Urinary bladder (tissue), 4 donors: ENCODE measurements around the gene DUS3L. TPM values are rescaled to one million over a fixed set of nuclear protein-coding genes. Genes with fewer than 3 reads are reported as not detected.
A peak's percentile ranks its signal among the peaks of the same experiment; 100 is the strongest.

ENCODE experiments used
- DNase-seq: peaks from one replicate; pipeline ENCODE4 v3.0.0-alpha.2; 2015; ENCODE audit errors: extremely low spot score
- H3K27ac ChIP-seq: one replicate; pipeline ENCODE4 v1.5.1; 2013; ENCODE audit warnings: low read depth, mild to moderate bottlenecking, moderate library complexity
- H3K36me3 ChIP-seq: one replicate; pipeline ENCODE4 v1.6.1; 2013; ENCODE audit warnings: mild to moderate bottlenecking, moderate library complexity; ENCODE audit not compliant: insufficient read depth
- H3K4me1 ChIP-seq: one replicate; pipeline ENCODE4 v1.6.1; 2013; ENCODE audit warnings: mild to moderate bottlenecking, moderate library complexity; ENCODE audit not compliant: insufficient read depth
- H3K4me3 ChIP-seq: one replicate; pipeline ENCODE4 v1.5.1; 2013; ENCODE audit warnings: low read depth, low read length
- WGBS: extraction: QIAGEN DNeasy Blood & Tissue Kit; methylation state at CpG from one replicate; pipeline ENCODE4 v1.1.7; 2013; 5-methylcytosine and 5-hydroxymethylcytosine counted together
- polyA plus RNA-seq: library from polyadenylated mRNA; stranded (reverse); fragments of 200-250 nt; gene quantifications from one replicate; pipeline ENCODE4 v1.2.3, GENCODE V29; 2013
- total RNA-seq: library from RNA; depleted of rRNA; stranded (reverse); fragments of >200 nt; gene quantifications from one replicate; pipeline ENCODE4 v1.2.3, GENCODE V29; 2014
- donor health status: healthy with polysubstance abuse.
- donor health status: healthy.

DUS3L gene
- total and polyA plus RNA-seq, 2 donors: 9.6 to 32.8 TPM

DNA sequence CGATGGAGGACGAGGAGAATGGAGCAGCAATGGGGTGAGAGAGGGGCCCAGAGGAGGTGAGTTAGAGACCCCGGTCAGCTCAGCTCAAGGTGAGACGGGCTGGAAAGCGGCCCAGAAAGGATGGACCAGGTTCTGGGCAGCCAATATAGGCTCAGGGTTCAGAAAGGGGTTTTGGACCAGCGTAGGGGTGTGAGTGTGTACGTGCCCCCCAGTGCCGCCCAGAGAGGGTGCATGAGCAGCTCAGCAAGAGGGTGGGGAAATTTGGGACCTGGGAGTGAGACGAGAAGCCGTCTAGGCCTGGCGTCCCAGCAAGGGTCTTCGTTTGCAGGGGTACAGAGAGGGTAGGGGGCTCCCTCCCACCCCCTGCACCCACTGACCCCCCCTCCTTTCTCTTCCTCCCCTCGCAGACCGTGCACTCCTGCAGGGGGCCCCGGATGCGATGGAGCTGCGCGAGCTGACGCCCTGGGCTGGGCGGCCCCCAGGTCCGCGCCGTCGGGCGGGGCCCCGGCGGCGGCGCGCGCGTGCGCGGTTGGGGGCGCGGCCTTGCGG, 36.5 kb upstream of the DUS3L start:
- no peak overlapping the region for H3K27ac ChIP-seq
- WGBS: 14% methylated on average over 37 of the region's 37 CpGs
- H3K4me1 ChIP-seq: no peaks in the 10 kb centered on the region
- no peaks in the 10 kb centered on the region for H3K36me3 ChIP-seq
- peak overlapping the region; percentile 39 for H3K4me3 ChIP-seq
- DNase-seq: no peak

DNA sequence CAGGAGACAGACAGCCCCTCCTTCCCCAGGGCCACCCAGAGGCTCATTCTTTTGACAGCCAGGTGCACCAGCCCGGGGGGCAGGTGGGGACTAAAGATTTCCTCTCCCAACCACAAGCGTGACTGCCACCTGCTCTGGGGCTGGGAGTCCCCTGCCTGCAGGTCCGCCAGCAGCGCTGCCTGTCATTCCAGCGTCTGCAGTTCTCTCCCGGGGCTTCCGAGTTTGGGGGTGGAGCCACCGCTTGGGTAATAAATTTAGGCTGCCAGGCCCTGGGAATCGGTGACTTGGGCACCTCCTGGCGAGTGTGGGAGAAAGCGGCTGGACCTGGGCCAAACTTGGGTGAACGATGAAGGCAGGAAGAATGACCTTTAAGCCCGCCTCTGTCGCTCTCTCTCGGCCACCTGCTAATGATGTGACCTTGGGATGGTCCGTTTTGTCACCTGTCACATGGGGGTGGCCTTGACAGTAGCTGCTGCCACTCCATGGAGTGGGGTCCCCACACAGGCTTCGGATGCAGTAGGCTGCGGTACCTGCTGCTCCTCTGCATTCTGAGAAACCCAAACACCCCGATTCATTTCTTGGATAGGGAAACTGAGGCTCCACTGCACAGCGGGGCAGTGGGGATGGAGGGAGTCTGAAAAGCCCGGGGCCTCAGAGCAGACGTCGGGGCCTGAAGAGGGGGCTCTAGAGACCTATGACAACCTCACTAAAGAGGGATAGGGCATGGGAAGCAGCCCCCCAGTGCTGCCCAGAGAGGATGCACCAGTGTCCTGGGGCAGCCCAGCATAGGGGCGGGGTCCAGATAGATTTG, 35.8 kb upstream of the DUS3L start:
- Histone ChIP-seq H3K27ac (no peak overlapping the region), H3K4me1 (no peaks in the 10 kb centered on the region), H3K36me3 (no peaks in the 10 kb centered on the region), H3K4me3 (no peak overlapping the region)
- 19% methylated on average over 24 of the region's 24 CpGs for WGBS
- DNase-seq: no peak

DNA sequence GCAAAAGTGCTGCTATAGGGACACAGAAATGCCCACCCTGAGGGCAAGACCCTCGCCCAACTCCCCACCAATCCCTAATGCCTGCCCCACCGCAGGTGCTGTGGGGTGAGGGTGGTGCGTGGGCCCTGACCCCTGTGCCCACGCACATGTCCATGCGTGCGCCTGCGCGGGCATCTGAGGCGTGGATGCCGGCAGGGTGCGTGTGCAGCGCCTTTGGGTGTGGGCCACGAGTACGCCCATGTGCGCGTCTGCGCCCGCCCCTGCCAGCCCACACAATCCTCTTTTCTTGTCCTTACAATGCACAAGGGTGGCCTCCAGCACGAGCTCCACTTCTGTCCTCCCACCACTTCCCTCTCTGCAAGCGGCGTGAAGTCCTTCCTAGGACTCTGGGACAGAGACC, 34.2 kb upstream of the DUS3L start:
- WGBS: 93% methylated on average over 21 of the region's 21 CpGs
- Histone ChIP-seq H3K4me3 (no peak overlapping the region), H3K36me3 (no peaks in the 10 kb centered on the region), H3K27ac (no peak overlapping the region), H3K4me1 (no peaks in the 10 kb centered on the region)
- DNase-seq: no peak

DNA sequence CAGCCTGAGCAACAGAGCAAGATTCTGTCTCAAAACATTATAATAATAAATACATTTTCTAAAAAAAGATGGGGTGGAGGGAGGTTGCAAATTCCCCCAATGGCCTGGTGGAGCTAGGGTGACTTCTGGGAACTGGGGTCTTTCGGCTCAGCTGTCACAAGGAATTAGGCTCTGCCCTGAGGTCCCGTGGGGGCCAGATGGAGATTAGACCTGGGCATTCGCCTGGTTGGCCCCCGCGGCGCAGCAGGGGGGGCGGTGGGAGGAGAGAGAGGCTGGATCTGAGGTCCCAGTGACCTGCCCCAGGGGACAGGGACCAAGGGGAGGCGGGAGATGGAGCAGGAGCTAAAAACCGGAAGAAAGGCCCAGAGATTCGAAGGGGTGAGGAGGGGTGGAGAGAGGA, 33.8 kb upstream of the DUS3L start:
- no peak for DNase-seq
- Histone ChIP-seq H3K4me3 (no peak overlapping the region), H3K36me3 (no peaks in the 10 kb centered on the region), H3K4me1 (no peaks in the 10 kb centered on the region), H3K27ac (no peak overlapping the region)
- WGBS: 84% methylated on average over 10 of the region's 10 CpGs

DNA sequence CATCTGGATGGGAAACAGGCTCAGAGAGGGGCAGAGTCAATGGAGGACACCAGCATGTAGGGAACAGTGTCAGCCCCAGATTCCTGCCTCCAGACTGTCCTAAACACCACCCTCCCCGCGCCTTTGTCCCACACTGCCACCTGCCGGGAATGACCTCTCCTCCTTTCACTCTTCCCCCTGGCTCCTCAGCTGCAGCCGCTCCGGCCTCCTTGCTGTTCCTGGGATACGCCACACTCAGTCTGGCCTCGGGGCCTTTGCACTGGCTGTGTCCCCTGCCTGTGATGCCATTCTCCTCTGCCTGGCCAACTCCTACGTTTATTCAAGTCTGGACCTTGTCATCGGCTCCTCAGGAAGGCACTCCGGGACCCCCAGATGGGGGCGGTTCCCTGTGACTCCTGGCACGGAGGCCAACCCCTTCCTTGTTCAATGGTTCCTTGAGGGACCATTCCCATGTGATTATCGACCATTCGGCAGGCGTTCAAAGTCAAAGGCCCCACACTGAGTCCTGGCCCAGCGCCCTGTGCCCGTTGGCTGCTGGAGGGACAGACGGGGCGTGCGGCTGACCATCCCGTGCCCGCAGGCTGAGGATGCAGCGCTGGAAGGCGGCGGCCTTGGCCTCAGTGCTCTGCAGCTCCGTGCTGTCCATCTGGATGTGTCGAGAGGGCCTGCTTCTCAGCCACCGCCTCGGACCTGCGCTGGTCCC, 32.8 kb upstream of the DUS3L start:
- no peak overlapping the region for H3K27ac ChIP-seq
- no peaks in the 10 kb centered on the region for H3K36me3 ChIP-seq
- DNase-seq: no peak
- H3K4me1 ChIP-seq: no peaks in the 10 kb centered on the region
- WGBS: 86% methylated on average over 30 of the region's 30 CpGs
- H3K4me3 ChIP-seq: no peak overlapping the region

DNA sequence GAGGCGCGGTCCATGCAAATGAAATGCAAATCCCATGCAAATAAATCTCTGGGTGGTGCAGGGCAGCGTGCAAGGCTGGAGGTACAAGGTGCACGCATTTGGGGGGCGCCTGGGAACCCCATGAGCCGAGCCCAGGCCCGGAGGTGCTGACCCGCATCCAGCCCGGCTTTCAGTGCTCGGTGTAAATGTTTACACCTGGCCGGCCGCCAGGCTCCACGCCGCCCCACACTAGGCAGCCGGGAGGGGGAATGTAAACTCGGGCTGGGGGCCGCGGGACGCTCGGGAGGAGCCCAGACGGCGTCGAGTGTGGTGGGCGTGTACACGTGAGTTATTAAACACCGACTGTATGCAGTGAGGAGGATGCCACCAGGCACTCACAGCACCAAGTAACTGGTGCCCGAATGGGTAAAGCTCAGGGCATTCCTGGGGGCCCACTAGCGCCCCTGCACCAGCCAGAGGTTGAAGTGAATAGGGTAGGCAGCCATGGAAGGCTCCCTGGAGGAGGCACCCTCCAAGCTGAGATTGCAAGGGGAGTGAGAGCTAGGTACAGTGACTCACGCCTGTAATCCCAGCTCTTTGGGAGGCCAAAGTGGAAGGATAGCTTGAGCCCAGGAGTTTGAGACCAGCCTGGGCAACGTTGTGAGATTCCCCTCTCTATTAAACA, 31.4 kb upstream of the DUS3L start:
- no peak for DNase-seq
- Histone ChIP-seq H3K4me3 (no peak overlapping the region), H3K27ac (no peak overlapping the region), H3K4me1 (no peaks in the 10 kb centered on the region), H3K36me3 (no peaks in the 10 kb centered on the region)
- 18% methylated on average over 30 of the region's 30 CpGs for WGBS

DNA sequence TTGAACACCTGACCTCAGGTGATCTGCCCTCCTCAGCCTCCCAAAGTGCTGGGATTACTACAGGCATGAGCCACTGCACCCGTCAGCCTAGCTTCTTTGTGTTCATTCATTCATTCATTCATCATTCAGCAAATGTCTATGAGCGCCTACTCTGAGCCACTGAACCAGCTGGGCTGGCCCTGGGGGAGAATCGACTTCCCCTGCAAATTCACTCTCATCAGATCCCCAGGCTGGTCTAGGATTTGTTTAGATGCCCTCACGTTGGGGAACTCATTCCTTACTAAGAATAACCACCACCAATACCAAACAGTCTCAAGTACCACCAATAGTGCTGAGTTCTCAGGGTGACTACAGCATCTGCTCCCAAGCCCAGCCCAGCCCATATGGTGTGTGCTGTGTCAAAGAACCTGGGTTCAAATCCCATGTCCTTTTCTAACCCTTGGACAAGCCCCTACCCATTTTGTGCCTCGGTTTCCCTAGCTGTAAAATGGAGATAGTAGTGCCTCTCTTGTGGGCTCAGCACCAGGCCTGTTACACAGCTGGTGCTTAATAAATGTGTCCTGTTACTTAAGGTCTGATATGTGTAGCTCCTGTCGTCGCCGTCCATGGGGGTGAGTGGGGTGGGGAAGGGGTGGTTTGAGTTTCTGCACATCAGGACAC, 30.7 kb upstream of the DUS3L start:
- WGBS: 49% methylated on average over 8 of the region's 8 CpGs
- Histone ChIP-seq H3K36me3 (no peaks in the 10 kb centered on the region), H3K4me1 (no peaks in the 10 kb centered on the region), H3K27ac (no peak overlapping the region), H3K4me3 (no peak overlapping the region)
- DNase-seq: no peak

DNA sequence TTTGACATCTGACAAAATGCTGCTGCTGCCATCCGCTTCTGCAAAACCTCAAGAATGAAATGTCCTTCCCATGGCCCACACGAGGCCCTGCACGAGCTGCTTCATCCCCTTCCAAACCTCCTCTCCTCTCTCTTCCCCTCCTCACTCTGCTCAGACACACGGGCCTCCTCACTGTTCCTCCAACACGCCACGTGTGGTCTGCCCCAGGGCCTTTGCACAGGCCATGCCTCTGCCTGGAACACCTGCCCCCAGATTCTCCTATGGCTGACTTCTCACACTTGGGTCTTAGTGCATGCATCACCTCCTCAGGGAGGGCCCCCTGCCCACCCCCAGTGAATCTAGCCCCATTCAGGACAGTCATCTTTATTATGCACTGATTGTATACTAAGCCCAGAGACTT, 29.8 kb upstream of the DUS3L start:
- no peak for DNase-seq
- H3K4me1 ChIP-seq: no peaks in the 10 kb centered on the region
- 55% methylated on average over 6 of the region's 6 CpGs for WGBS
- H3K4me3 ChIP-seq: no peak overlapping the region
- H3K27ac ChIP-seq: no peak overlapping the region
- no peaks in the 10 kb centered on the region for H3K36me3 ChIP-seq

DNA sequence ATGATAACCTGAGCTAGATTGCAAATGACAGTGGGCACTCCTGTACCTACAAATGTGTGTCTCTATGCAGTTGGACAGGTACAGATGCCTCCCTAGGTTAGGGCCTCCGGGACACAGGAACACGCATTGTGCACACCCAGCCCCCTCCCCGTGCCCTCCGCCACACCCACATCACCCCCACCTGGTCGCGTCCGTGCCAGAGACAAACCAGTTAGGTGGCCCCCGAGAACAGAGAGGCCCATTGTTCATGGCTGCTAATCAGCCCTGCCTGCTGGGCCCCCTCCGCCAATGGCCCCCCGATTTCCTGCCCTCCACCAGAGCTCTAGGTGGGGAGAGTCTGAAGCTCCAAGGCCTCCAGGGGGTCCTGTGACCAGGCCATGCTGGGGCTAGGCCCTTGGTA, 27.6 kb upstream of the DUS3L start:
- Histone ChIP-seq H3K36me3 (no peaks in the 10 kb centered on the region), H3K27ac (no peak overlapping the region), H3K4me1 (no peaks in the 10 kb centered on the region), H3K4me3 (no peak overlapping the region)
- 79% methylated on average over 10 of the region's 10 CpGs for WGBS
- no peak for DNase-seq

DNA sequence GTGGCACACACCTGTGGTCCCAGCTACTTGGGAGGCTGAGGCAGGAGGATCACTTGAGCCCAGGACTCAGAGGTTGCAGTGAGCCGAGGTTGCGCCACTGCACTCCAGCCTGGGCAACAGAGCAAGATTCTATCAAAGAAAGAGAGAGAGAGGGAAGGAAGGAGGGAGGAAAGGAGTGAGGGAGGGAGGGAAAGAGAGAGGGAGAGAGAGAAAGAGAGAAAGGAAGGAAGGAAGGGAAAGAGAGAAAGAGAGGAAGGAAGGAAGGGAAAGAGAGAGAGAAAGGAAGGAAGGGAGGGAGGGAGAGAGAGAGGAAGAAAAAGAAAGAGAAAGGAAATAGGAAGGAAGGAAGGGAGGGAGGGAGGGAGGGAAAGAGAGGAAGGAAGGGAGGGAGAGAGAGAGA, 26.3 kb upstream of the DUS3L start:
- no peaks in the 10 kb centered on the region for H3K4me1 ChIP-seq
- DNase-seq: no peak
- H3K27ac ChIP-seq: no peak overlapping the region
- WGBS: 93% methylated on average over 2 of the region's 2 CpGs
- no peaks in the 10 kb centered on the region for H3K36me3 ChIP-seq
- H3K4me3 ChIP-seq: no peak overlapping the region

DNA sequence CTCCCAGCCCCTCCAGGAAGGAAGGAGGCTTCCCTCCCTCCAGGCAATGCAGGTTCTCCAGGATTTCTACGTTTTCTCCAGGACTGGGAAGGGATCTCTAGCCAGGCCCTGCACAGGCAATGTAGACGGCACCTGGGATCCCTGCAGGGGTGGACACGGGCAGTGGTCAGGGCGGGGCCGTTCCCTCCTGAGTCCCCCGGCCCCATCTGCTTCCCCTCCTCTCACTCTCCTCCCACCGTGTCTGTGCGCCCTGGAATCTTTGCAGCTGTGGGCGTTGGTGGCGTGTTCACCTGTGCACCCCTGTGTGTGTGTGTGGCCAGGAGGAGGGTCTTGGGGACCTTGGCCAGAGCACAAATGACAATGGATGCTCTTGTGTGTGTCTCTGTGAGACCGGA, 23.9 kb upstream of the DUS3L start:
- 64% methylated on average over 11 of the region's 11 CpGs for WGBS
- DNase-seq: no peak
- H3K4me1 ChIP-seq: no peaks in the 10 kb centered on the region
- no peak overlapping the region for H3K27ac ChIP-seq
- no peak overlapping the region for H3K4me3 ChIP-seq
- H3K36me3 ChIP-seq: no peaks in the 10 kb centered on the region

DNA sequence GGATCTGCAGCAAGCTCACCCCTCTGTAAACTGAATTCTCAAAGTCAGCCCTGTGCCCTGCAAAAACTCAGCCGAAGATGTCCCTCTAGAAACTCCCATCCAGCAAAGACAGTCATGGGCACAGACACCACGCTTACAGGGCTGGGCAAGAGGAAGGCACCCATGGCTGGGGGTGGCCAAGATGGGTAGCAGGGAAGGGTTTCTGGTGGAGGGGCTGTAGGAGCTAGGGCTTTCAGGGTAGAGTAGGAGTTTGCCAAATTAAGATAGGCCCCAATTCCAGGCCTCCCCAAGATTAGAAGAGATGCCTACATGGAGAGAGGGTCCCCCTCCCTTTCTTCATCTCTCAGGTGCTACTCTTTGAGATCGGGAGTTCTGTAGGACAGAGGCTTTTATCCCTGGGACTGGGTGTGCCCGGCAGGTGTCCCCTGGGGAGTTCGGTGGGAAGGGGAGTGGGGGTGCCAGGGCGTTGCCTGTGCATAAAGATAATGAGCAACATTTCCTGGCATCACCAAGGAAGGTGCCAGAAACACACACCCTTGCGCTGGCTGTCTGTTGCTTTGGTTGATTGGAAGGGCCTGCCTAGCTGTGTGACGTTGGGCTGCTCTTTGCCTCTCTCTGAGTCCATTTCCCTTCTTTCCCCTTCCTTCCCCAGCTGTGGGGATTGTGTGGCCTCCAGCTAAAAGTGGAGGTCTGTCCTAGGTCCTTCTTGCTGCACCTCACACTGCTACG, 23.3 kb upstream of the DUS3L start:
- H3K4me1 ChIP-seq: no peaks in the 10 kb centered on the region
- 81% methylated on average over 9 of the region's 9 CpGs for WGBS
- no peak overlapping the region for H3K4me3 ChIP-seq
- no peaks in the 10 kb centered on the region for H3K36me3 ChIP-seq
- H3K27ac ChIP-seq: no peak overlapping the region
- DNase-seq: no peak

DNA sequence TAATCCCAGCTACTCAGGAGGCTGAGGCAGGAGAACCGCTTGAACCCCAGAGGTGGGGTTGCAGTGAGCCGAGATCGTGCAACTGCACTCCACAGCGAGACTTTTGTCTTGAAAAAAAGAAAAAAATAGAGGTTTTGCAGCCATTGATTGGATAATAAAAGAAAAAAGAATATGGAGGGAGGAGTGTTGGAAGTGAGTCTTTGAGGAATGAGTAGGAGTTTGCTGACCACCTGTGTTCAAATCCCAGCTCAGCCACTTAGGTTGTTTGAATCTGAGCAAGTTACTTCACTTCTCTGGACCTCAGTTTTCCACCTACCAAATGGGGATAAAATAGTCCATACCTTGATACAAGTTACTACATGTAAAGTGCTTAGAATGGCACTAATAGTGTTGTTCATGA, 20.2 kb upstream of the DUS3L start:
- Histone ChIP-seq H3K36me3 (no peaks in the 10 kb centered on the region), H3K4me1 (no peaks in the 10 kb centered on the region), H3K27ac (no peak overlapping the region), H3K4me3 (no peak overlapping the region)
- 92% methylated on average over 4 of the region's 4 CpGs for WGBS
- DNase-seq: no peak
